ENCODE results near the gene DRG1. TPM values are rescaled to one million over a fixed set of nuclear protein-coding genes. Genes with fewer than 3 reads are reported as not detected.
A peak's percentile ranks its signal among the peaks of the same experiment; 100 is the strongest.

Gene DRG1
- total RNA-seq, 1 donor from 2014 or later = 42.0 TPM

DNA sequence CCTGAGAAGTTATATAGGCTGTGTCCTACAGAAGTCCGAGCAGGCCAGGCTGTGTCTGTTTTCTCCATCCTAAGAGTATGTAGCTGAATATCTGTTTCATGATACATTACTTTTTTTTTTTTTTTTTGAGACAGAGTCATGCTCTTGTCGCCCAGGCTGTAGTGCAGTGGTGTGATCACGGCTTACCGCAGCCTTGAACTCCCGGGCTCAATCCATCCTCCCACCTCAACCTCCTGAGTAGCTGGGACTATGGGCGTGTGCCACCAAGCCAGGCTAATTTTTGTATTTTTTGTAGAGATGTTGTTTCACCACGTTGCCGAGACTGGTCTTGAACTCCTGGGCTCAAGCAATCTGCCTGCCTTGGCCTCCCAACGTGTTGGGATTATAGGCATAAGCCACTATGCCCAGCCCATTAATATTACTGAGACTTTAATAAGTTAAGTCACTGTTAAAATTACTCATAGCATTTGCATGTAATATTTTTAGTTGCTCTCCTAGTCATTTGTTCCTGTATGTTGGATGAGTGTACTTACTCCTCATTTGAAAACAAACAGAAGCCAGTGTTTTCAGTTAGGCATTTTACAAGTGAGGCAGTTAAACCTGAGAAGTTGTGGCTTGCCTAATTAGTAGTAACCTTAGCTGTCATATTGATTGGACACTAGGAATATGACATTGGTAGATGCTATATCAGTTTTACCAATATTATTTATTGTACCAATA is 26.1 kb downstream of the DRG1 start:
- no peak overlapping the region for H3K4me3 ChIP-seq
- intact Hi-C loops (cut with DNase I) = no loop called here
- H3K27ac ChIP-seq = no peak overlapping the region
- DNase-seq (ENCODE audit: extremely low spot score in 2 of 2) = no peak
- H3K4me1 ChIP-seq = no peaks in the 10 kb centered on the region
- H3K9me3 ChIP-seq = no peaks in the 10 kb centered on the region
- no peak for TF ChIP-seq POLR2A (IDR thresholded peaks at IDR 0.05)
- TF ChIP-seq, protein P1, sequence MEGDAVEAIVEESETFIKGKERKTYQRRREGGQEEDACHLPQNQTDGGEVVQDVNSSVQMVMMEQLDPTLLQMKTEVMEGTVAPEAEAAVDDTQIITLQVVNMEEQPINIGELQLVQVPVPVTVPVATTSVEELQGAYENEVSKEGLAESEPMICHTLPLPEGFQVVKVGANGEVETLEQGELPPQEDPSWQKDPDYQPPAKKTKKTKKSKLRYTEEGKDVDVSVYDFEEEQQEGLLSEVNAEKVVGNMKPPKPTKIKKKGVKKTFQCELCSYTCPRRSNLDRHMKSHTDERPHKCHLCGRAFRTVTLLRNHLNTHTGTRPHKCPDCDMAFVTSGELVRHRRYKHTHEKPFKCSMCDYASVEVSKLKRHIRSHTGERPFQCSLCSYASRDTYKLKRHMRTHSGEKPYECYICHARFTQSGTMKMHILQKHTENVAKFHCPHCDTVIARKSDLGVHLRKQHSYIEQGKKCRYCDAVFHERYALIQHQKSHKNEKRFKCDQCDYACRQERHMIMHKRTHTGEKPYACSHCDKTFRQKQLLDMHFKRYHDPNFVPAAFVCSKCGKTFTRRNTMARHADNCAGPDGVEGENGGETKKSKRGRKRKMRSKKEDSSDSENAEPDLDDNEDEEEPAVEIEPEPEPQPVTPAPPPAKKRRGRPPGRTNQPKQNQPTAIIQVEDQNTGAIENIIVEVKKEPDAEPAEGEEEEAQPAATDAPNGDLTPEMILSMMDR (IDR thresholded peaks at IDR 0.05) = no peak
- TF ChIP-seq POLR2AphosphoS5 (IDR thresholded peaks at IDR 0.05; ENCODE audit: insufficient read depth in 1 of 2, low read depth in 1 of 2) = no peak
- H3K36me3 ChIP-seq = peaks cover 0 to 86% of the 10 kb centered on the region in 2 donors
- H3K27me3 ChIP-seq = no peaks in the 10 kb centered on the region

DNA sequence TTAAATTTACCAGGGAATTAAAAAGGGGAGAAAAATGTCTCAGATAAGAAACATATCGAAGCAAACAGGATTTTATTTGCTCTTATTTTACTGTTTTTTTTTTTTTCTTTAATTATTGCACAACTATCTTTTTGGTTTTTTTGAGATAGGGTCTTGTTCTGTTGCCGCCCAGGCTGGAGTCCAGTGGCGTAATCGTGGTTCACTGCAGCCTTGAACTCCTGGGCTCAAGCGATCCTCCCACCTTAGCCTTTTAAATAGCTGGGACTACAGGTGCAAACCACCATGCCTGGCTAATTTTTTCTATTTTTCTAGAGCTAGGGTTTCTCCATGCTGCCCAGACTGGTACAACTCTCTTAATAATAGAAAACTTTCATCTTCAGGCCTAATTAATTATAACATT is 32.5 kb downstream of the DRG1 start:
- intact Hi-C loops (cut with DNase I) = no loop called here
- no peaks in the 10 kb centered on the region for H3K9me3 ChIP-seq
- H3K4me1 ChIP-seq = peaks cover 12% of the 10 kb centered on the region
- TF ChIP-seq POLR2A (IDR thresholded peaks at IDR 0.05) (no peak), POLR2AphosphoS5 (IDR thresholded peaks at IDR 0.05; ENCODE audit: insufficient read depth in 1 of 2, low read depth in 1 of 2) (no peak)
- TF ChIP-seq, protein P1 (IDR thresholded peaks at IDR 0.05) = no peak
- H3K27ac ChIP-seq = no peak overlapping the region
- DNase-seq (ENCODE audit: extremely low spot score in 2 of 2) = no peak
- no peaks in the 10 kb centered on the region for H3K27me3 ChIP-seq
- H3K4me3 ChIP-seq = no peak overlapping the region
- peaks cover 0 to 86% of the 10 kb centered on the region in 2 donors for H3K36me3 ChIP-seq

DNA sequence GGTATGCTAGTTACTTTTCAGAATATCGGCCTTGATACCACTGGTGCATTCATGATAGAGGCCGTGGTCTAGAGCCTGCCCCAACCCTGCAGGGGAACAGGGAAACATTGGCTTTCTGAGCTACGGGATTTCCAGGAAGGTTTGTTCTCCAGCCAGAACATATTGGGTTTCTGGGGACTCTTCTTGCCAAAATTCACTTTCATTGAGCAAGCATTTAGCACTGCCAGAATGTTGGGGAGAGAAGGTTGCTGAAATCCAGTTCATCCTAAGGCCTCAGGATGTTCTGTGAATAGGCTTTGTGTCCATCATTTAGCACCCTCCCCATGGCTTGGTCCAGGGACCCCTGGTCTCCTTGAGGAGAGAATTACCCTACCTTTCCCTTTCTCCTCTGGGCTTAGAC is 36.7 kb downstream of the DRG1 start:
- DNase-seq (ENCODE audit: extremely low spot score in 2 of 2) = no peak
- Histone ChIP-seq H3K27me3 (no peaks in the 10 kb centered on the region), H3K36me3 (peaks cover 0 to 85% of the 10 kb centered on the region in 2 donors), H3K9me3 (no peaks in the 10 kb centered on the region), H3K4me3 (no peak overlapping the region), H3K4me1 (peaks cover 21% of the 10 kb centered on the region), H3K27ac (no peak overlapping the region)
- TF ChIP-seq, protein P1 (IDR thresholded peaks at IDR 0.05) = no peak
- TF ChIP-seq POLR2A (IDR thresholded peaks at IDR 0.05) = no peak
- TF ChIP-seq POLR2AphosphoS5 (IDR thresholded peaks at IDR 0.05; ENCODE audit: insufficient read depth in 1 of 2, low read depth in 1 of 2) = no peak
- intact Hi-C loops (cut with DNase I) = no loop called here

DNA sequence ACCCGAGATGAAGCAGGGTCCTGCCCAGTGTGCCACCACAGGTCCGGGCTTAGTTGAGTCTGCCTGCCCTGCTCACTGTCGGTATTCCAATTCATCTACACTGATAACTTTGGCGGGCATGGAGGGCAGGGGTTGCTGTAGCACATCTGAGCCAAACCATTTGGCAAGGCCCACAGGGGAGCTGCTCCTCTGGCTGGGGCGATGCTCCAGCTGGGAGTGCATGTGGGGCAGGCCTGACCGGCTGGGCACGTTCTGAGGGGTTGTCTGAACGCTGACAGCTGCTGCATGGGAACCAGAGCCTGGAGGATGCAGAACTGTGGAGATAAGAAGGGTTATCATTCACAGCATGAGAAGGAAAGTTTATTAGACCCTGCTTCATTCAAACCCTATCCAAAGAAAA is 40.4 kb downstream of the DRG1 start:
- Histone ChIP-seq H3K36me3 (peaks cover 0 to 87% of the 10 kb centered on the region in 2 donors), H3K27me3 (no peaks in the 10 kb centered on the region), H3K27ac (no peak overlapping the region), H3K4me3 (no peak overlapping the region), H3K9me3 (no peaks in the 10 kb centered on the region), H3K4me1 (peaks cover 21% of the 10 kb centered on the region)
- intact Hi-C loops (cut with DNase I) = no loop called here
- no peak for TF ChIP-seq POLR2A (IDR thresholded peaks at IDR 0.05)
- TF ChIP-seq, protein P1 (IDR thresholded peaks at IDR 0.05) = no peak
- peak in 1 of 2 donors; percentile 22 for TF ChIP-seq POLR2AphosphoS5 (IDR thresholded peaks at IDR 0.05; ENCODE audit: insufficient read depth in 1 of 2, low read depth in 1 of 2)
- no peak for DNase-seq (ENCODE audit: extremely low spot score in 2 of 2)

DNA sequence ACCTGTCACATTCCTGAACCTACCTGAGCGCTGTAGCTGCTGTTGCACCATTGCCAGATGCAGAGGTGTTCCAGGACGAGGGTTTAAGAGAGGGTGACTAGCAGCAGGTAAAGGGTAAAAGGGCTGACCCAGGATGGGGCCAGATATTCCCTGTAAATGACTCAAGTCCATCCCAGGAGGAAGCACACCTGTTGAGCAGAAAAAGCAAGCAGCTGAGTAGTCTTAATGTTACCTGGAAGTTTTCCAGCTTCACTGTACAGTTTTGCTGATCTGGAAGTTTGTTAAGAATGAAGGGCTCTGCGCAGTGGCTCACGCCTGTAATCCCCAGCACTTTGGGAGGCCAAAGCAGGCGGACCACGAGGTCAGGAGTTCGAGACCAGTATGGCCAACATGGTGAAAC is 41.3 kb downstream of the DRG1 start:
- no peak for DNase-seq (ENCODE audit: extremely low spot score in 2 of 2)
- peaks cover 0 to 87% of the 10 kb centered on the region in 2 donors for H3K36me3 ChIP-seq
- intact Hi-C loops (cut with DNase I) = no loop called here

More for the DNA sequence above, 41.3 kb downstream of the DRG1 start:
- Histone ChIP-seq H3K4me1 (peaks cover 21% of the 10 kb centered on the region), H3K27ac (no peak overlapping the region), H3K4me3 (no peak overlapping the region), H3K9me3 (no peaks in the 10 kb centered on the region), H3K27me3 (no peaks in the 10 kb centered on the region)
- TF ChIP-seq, protein P1 (IDR thresholded peaks at IDR 0.05) = no peak
- TF ChIP-seq POLR2AphosphoS5 (IDR thresholded peaks at IDR 0.05; ENCODE audit: insufficient read depth in 1 of 2, low read depth in 1 of 2) = no peak
- TF ChIP-seq POLR2A (IDR thresholded peaks at IDR 0.05) = no peak
